Endothelial cell of umbilical vein (primary cell): ENCODE data around the gene RBM47. TPM values are rescaled to one million over a fixed set of nuclear protein-coding genes. Genes with fewer than 3 reads are reported as not detected.
"Not testable (repeated sequence)": the region's sequence is repeated elsewhere in the genome, so short reads cannot be mapped to it uniquely, and the experiment has no call there.

ENCODE experiments used
- BruUV-seq: library from RNA; stranded (reverse); fragments of 400-500 nt; replicated peaks from 2 replicates; lab custom pipeline; 2021; lab: Mats Ljungman, UMichigan
- CTCF ChIA-PET: fragments of 300-600, 350-600 bp; sonication (Branson Sonifier 250); formaldehyde crosslinking; loops from one replicate; lab custom pipeline; 2021; ENCODE audit warnings: antibody characterized with exemption, inconsistent platforms; lab: Charles Lee
- POLR2A ChIA-PET: fragments of 300-600, 350-600 bp; sonication (Branson Sonifier 250); formaldehyde crosslinking; loops from one replicate; lab custom pipeline; 2021; ENCODE audit warnings: antibody characterized with exemption, inconsistent platforms; lab: Charles Lee
- DNase-seq: peaks from one replicate; pipeline ENCODE4 v3.0.0-alpha.2; 2011; ENCODE audit warnings: low read depth, low spot score
- FAIRE-seq: peaks from 2 replicates; lab custom pipeline; 2011; peaks lifted over from hg19 to GRCh38; lab: Jason Lieb, UNC
- H2AFZ ChIP-seq: 2 replicates; pipeline ENCODE4 v1.6.0; 2012; ENCODE audit warnings: low read depth, low read length, control low read depth, inconsistent platforms
- H3K27ac ChIP-seq: 2 replicates; pipeline ENCODE4 v1.5.1; 2011; ENCODE audit warnings: low read depth, mild to moderate bottlenecking, control low read depth, low read length, moderate library complexity; ENCODE audit not compliant: insufficient read depth
- H3K27me3 ChIP-seq, 2 experiments: 2 replicates each; pipeline versions ENCODE4 v1.6.0 to v1.6.1; 2011; ENCODE audit warnings: low read length in 2 of 2, mixed read lengths in 1 of 2; ENCODE audit not compliant: control insufficient read depth in 2 of 2, insufficient read depth in 2 of 2
- H3K36me3 ChIP-seq, 2 experiments: 2 replicates in 1 of 2; 3 replicates in 1 of 2; pipeline ENCODE4 v1.5.1; 2011; ENCODE audit warnings: low read length in 2 of 2, mild to moderate bottlenecking in 1 of 2, moderate library complexity in 1 of 2; ENCODE audit not compliant: control insufficient read depth in 2 of 2, insufficient read depth in 2 of 2; ENCODE audit errors: extremely low read depth in 1 of 2
- H3K4me1 ChIP-seq: 3 replicates; pipeline ENCODE4 v1.5.1; 2011; ENCODE audit warnings: mild to moderate bottlenecking, low read length; ENCODE audit not compliant: control insufficient read depth, insufficient read depth; ENCODE audit errors: extremely low read depth
- H3K4me2 ChIP-seq: 2 replicates; pipeline ENCODE4 v1.6.1; 2011; ENCODE audit warnings: low read length, control low read depth, mixed read lengths; ENCODE audit not compliant: insufficient read depth
- H3K4me3 ChIP-seq, 3 experiments: fragments of 200-600 bp in 1 of 3; sonication (generic), shearing (Covaris generic) in 1 of 3; replicated peaks in 1 of 3; 2 replicates each; pipeline ENCODE4 v1.5.1; 2011 to 2016; ENCODE audit warnings: control low read depth in 3 of 3, low read length in 3 of 3, mild to moderate bottlenecking in 2 of 3, inconsistent platforms in 1 of 3, low read depth in 1 of 3, moderate library complexity in 1 of 3; ENCODE audit not compliant: insufficient read depth in 1 of 3
- H3K79me2 ChIP-seq: 2 replicates; pipeline ENCODE4 v1.6.0; 2012; ENCODE audit warnings: low read length, inconsistent platforms; ENCODE audit not compliant: control insufficient read depth, insufficient read depth
- H3K9ac ChIP-seq: replicated peaks from 2 replicates; pipeline ENCODE3; 2011; ENCODE audit warnings: low read length, control low read depth; ENCODE audit not compliant: insufficient read depth; ENCODE audit errors: extremely low read depth
- H3K9me1 ChIP-seq: replicated peaks from 3 replicates; pipeline ENCODE4 v1.6.0; 2011; ENCODE audit warnings: mild to moderate bottlenecking, low read length; ENCODE audit not compliant: control insufficient read depth, insufficient read depth; ENCODE audit errors: extremely low read depth
- H3K9me3 ChIP-seq: replicated peaks from 2 replicates; pipeline ENCODE4 v1.5.1; 2012; ENCODE audit warnings: low read length, inconsistent platforms; ENCODE audit not compliant: control insufficient read depth, insufficient read depth
- H4K20me1 ChIP-seq: replicated peaks from 2 replicates; pipeline ENCODE3; 2011; ENCODE audit warnings: mild to moderate bottlenecking, low read length; ENCODE audit not compliant: control insufficient read depth, insufficient read depth; ENCODE audit errors: extremely low read depth
- EZH2 ChIP-seq: IDR thresholded peaks from 2 replicates; pipeline ENCODE4 v1.6.1; 2012; ENCODE audit warnings: borderline replicate concordance, low read depth, mild to moderate bottlenecking, moderate library complexity, low read length, inconsistent platforms; ENCODE audit not compliant: severe bottlenecking
- FOS ChIP-seq: IDR thresholded peaks from 2 replicates; pipeline ENCODE4 v1.6.1; 2011; ENCODE audit warnings: mild to moderate bottlenecking, low read length, moderate library complexity, borderline replicate concordance; ENCODE audit not compliant: insufficient read depth
- GATA2 ChIP-seq: IDR thresholded peaks from 2 replicates; pipeline ENCODE4 v1.7.0; 2011; ENCODE audit warnings: low read depth, mild to moderate bottlenecking, moderate library complexity, mixed read lengths, low read length; ENCODE audit not compliant: insufficient read length, insufficient read depth
- JUN ChIP-seq: IDR thresholded peaks from 2 replicates; pipeline ENCODE4 v1.6.1; 2011; ENCODE audit warnings: borderline replicate concordance, low read depth; ENCODE audit not compliant: insufficient read length, insufficient read depth
- MYC ChIP-seq: IDR thresholded peaks from one replicate; pipeline ENCODE4 v1.6.1; 2011; ENCODE audit warnings: mild to moderate bottlenecking, low read depth, low read length
- POLR2A ChIP-seq: IDR thresholded peaks from 2 replicates; pipeline ENCODE4 v1.6.1; 2012; ENCODE audit warnings: low read depth, mild to moderate bottlenecking, control low read depth, low read length
- POLR2AphosphoS5 ChIP-seq: IDR thresholded peaks from 2 replicates; pipeline ENCODE4 v1.6.1; 2012; ENCODE audit warnings: low read depth, mild to moderate bottlenecking, control low read depth, low read length, moderate library complexity; ENCODE audit not compliant: insufficient read depth
- dilution Hi-C: fragments of 300-500 bp; cut with MboI; formaldehyde crosslinking; loops from one replicate; pipeline ENCODE4 v1.15.0; 2019; ENCODE audit warnings: low sequenced_read_pairs; ENCODE audit not compliant: extremely low pct_ligation_motif_present
- intact Hi-C: fragments of 100-400 bp; cut with micrococcal nuclease; formaldehyde crosslinking; loops from one replicate; pipeline ENCODE4 v1.10.0; 2022
- polyA plus RNA-seq, 4 experiments: library from polyadenylated mRNA; depleted of rRNA in 3 of 4; stranded (reverse) in 3 of 4; unstranded in 1 of 4; fragments of >200 nt; gene quantifications; 2 replicates each; pipeline versions ENCODE4 v1.2.1 to v1.2.3, GENCODE V29; 2011 to 2012; ENCODE audit warnings: missing spikeins in 1 of 4
- total RNA-seq: library from RNA; stranded (reverse); gene quantifications from 2 replicates; pipeline ENCODE4 v1.2.3, GENCODE V29; 2021
- TF ChIP-seq, protein P1 (sequence below): IDR thresholded peaks from 2 replicates; pipeline ENCODE4 v1.6.1; 2011; ENCODE audit not compliant: insufficient read depth, insufficient read length
- TF ChIP-seq, protein P2 (sequence below), 2 donors: IDR thresholded peaks; 1 replicate in 1 of 2; 2 replicates in 1 of 2; pipeline ENCODE4 v1.5.1; 2011; ENCODE audit warnings: low read length in 2 of 2, mild to moderate bottlenecking in 2 of 2, moderate library complexity in 2 of 2, control low read depth in 1 of 2, inconsistent platforms in 1 of 2, low read depth in 1 of 2; ENCODE audit not compliant: insufficient read depth in 1 of 2; ENCODE audit errors: extremely low read depth in 1 of 2

The RBM47 gene
- total and polyA plus RNA-seq, 2 donors (not counting 3 experiments of a cell fraction or from before 2014, with no cell fraction given): not detected

DNA sequence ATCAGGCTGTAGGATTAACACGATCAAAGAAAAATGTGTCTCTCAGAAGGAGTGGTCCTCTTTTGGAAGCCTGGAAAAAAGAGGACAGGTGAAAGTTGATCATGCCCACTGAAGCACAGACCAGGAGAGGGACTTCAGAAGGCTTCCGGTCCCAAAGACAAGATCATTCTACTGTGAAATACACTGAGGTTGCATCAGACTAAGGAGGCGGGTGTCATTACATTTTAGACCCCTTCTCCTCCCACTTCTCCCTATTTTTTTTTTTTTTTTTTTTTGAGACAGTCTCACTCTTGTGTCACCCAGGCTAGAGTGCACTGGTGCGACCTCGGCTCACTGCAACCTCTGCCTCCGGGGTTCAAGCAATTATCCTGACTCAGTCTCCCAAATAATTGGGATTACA, 67.5 kb downstream of the RBM47 start:
- Histone ChIP-seq H2AFZ (no peak overlapping the region), H3K27ac (no peak overlapping the region), H3K4me1 (no peaks in the 10 kb centered on the region), H4K20me1 (no peaks in the 10 kb centered on the region), H3K4me2 (no peak overlapping the region), H3K27me3 (no peaks in the 10 kb centered on the region), H3K9ac (no peak overlapping the region), H3K36me3 (no peaks in the 10 kb centered on the region), H3K9me3 (no peaks in the 10 kb centered on the region), H3K4me3 (no peak overlapping the region), H3K9me1 (no peaks in the 10 kb centered on the region), H3K79me2 (no peaks in the 10 kb centered on the region)
- POLR2A ChIA-PET: no interaction called here
- BruUV-seq: no TSS peak
- dilution Hi-C loops: no loop called here
- CTCF ChIA-PET: no interaction called here
- intact Hi-C loops: no loop called here
- DNase-seq (no peak), FAIRE-seq (no peak)
- TF ChIP-seq POLR2A (no peak), GATA2 (no peak), MYC (no peak), POLR2AphosphoS5 (no peak), JUN (no peak), EZH2 (no peak), FOS (no peak)
- TF ChIP-seq, protein P1, sequence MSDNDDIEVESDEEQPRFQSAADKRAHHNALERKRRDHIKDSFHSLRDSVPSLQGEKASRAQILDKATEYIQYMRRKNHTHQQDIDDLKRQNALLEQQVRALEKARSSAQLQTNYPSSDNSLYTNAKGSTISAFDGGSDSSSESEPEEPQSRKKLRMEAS: no peak
- TF ChIP-seq, protein P2, sequence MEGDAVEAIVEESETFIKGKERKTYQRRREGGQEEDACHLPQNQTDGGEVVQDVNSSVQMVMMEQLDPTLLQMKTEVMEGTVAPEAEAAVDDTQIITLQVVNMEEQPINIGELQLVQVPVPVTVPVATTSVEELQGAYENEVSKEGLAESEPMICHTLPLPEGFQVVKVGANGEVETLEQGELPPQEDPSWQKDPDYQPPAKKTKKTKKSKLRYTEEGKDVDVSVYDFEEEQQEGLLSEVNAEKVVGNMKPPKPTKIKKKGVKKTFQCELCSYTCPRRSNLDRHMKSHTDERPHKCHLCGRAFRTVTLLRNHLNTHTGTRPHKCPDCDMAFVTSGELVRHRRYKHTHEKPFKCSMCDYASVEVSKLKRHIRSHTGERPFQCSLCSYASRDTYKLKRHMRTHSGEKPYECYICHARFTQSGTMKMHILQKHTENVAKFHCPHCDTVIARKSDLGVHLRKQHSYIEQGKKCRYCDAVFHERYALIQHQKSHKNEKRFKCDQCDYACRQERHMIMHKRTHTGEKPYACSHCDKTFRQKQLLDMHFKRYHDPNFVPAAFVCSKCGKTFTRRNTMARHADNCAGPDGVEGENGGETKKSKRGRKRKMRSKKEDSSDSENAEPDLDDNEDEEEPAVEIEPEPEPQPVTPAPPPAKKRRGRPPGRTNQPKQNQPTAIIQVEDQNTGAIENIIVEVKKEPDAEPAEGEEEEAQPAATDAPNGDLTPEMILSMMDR (IDR thresholded peaks at IDR 0.05; ENCODE audit: extremely low read depth in 1 of 2, insufficient read depth in 1 of 2, low read depth in 1 of 2, low read length in 2 of 2): no peak

DNA sequence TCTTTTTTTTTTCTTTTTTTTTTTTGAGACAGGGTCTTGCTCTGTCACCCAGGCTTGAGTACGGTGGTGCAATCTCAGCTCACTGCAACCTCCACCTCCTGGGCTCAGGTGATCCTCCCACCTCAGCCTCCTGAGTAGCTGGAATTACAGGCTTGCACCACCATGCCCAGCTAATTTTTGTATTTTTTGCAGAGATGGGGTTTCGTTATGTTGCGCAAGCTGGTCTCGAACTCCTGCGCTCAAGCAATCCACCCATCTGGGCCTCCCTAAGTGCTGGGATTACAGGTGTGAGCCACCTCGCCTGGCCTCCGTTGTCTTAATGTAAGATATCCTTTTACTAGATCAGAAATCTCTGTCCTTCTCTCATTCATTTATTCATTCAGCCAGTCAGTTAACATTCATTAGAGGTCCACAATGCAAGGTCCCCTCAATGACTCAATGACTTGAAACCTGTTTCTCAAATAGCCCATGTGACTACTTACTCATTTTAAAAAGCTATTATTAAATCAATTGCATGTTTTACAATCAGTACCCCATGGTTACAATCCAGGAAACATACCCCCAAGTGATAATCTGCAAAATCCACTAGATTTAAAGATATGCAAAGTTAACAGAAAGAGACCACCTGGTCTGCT, 68.0 kb downstream of the RBM47 start:
- H3K4me3 ChIP-seq, DNase-seq, H3K36me3 ChIP-seq, H3K9me3 ChIP-seq, H3K4me1 ChIP-seq, intact Hi-C loops, CTCF ChIA-PET, H3K79me2 ChIP-seq, H4K20me1 ChIP-seq, POLR2A ChIA-PET, H3K27ac ChIP-seq, H3K4me2 ChIP-seq, H3K9me1 ChIP-seq, H3K27me3 ChIP-seq, FAIRE-seq, H3K9ac ChIP-seq, BruUV-seq, dilution Hi-C loops, H2AFZ ChIP-seq: not testable (repeated sequence)
